TTC549 (cell line): ENCODE data around the gene MEIS2.

ENCODE experiments used
- FAIRE-seq: peaks from 2 replicates; lab custom pipeline; 2012; peaks lifted over from hg19 to GRCh38; lab: Jason Lieb, UNC

The MEIS2 gene

DNA sequence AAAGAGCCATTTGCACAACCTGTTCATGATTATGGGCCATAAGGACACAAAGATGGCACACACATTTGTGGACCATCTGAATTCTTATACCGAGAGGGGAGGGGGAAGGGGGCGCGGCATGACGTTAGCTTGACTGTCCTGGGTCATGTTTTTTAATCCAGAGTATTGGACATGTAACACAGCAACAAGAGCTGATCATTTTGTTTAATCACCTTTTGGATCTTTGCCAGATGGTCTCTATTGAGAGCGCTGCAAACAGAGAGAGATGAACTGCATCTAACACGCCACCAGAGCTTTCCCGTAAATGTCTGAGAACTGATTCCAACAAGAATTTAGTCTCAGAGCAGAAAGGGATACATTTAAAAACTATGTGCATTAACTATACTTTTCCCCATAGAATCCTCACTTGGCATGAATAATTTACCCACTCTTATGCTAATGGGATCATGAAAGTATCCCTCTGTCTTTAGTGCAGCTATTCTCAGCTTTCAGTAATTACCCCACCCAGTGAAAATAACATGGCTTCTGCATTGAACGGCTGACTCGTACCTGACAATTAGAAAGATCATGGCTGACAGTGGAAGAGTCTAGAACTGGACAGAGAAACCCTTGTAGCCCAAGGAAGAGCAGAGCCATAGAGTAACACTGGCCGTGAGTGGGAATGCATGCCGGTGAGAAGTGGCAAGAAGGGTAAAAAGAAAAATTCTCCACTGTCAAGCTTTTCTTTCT is 22.6 kb downstream of the MEIS2 start:
- no peak for FAIRE-seq

GRCh38 chr15:37076543-37076942 is 23.8 kb downstream of the MEIS2 start:
- no peak for FAIRE-seq

GRCh38 chr15:37075777-37076176 is 24.6 kb downstream of the MEIS2 start:
- FAIRE-seq: no peak

DNA sequence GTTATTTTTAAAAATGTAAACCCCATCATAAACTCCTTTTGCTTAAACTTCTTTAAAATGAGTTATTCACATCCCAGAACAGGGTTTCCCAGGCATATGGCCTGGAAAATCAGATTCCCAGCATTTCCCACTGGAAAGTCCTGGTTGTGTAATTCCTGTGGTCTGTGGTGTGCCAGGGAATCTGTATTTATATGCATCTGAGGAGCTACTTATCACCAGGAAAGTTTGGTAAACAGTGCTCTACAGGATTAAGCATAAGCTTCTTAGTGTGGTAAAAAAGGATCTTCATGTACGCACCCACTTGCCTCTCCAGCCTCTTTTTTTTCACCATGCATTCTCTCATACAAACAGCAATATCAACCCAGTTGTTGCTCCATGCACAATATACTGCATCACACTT is 28.2 kb downstream of the MEIS2 start:
- no peak for FAIRE-seq

- no peak for FAIRE-seq
These were observed 29.2 kb downstream of the MEIS2 start for GRCh38 chr15:37071134-37071533.

GRCh38 chr15:37070686-37071085 is 29.7 kb downstream of the MEIS2 start:
- no peak for FAIRE-seq

DNA sequence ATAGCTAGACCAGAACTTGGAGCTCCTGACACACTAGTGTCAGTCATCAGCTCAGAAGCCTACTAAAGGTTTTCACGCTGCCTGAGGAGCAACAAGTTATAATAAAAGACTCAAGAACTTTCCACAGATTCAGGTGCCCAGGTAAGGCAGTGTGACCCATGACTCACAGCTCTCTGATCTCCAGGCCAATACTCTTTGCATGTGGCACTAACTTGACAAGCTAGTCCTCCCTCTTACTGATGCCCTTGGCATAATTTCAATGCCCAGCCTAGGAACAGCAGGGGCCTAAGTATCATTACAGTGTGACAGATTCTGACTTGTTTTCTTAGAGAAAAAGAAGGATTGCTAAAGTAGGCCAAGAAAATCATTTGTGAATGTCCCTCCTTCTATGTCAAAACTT is 38.4 kb downstream of the MEIS2 start:
- FAIRE-seq: no peak

GRCh38 chr15:37059086-37059485 is 41.3 kb downstream of the MEIS2 start:
- FAIRE-seq: no peak

DNA sequence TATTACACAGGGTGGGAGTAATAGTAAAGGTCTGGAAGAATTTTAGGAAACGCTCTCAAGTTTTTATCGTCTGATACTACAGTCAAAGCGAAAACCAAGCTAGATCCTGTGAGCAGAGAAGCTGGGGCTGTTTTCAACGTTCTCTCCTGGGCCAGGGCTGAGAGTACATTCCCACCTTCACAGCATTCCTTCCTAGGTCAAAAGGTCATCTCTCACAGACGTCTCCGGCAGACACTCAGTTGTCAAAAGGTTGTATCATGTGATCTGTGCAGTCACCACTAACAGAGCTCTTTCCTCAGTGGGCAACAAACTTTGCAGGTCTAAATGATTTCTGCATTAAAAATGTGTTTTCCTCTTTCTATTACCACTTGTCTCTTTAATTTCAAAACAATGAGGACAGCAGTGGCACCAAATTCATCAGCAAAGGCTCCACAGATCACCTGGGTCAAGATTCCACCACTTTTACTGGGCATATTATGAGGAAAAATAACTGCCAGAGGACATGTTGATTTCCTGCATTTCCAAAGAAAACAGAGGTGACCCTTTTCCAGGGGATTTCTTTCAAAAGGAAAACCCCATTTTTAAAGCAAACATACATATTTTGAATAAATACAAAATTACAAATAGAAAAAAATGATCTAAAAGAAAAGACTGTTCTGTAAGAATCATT is 41.9 kb downstream of the MEIS2 start:
- no peak for FAIRE-seq

- FAIRE-seq: no peak
These were observed 42.5 kb downstream of the MEIS2 start for GRCh38 chr15:37057831-37058230.

GRCh38 chr15:37057256-37057655 is 43.1 kb downstream of the MEIS2 start:
- FAIRE-seq: no peak

GRCh38 chr15:37056177-37057121 is 43.9 kb downstream of the MEIS2 start:
- no peak for FAIRE-seq

DNA sequence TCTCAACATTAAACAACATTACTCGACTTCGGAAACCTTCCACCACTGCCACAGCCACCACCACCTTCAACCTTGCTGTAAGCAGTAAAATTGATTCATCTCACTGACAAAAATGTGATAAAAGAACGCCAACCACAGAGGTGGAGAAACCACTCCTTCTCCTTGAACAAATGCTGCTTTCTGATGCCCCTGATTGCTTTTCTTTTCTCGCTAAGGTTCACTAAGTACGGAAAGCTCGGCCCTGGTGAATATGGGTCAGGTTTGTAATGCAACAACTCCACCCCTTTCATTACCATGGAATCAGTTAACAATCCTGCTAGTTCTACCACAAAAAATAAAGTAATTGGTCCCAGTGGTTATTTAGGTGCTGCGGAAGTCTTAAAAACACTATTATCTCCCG is 44.9 kb downstream of the MEIS2 start:
- no peak for FAIRE-seq

DNA sequence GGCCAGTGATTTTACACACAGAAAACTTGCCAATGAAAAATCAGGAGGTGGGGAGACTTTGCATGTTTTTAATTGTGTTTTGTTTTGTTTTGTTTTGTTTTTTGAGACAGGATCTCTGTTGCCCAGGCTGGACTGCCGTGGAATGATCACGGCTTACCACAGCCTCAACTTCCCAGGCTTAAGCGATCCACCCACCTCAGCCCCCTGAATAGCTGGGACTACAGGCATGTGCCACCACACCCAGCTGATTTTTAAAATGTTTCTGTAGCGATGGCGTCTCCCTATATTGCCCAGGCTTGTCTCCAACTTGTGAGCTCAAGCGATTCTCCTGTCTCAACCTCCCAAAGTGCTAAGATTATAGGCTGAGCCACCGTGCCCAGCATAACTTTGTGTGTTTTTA is 46.0 kb downstream of the MEIS2 start:
- no peak for FAIRE-seq

DNA sequence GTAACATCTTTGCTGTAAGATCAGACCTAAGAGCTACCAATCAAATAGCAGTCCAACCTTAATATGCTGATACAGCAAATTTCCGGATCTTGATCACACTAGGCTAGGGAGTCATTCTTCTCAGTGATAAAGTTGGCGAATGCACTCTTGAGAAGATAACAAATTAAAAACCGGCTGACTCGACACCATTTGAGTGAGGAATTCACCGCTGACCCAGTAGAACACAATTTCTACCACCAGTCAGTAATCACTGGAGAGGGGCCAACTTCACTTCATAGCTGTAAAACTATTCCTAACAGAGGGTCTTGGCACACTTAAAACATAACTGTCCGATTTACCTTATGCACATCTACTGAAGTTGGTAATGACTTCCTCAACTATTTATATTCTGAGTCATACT is 47.2 kb downstream of the MEIS2 start:
- no peak for FAIRE-seq

GRCh38 chr15:37050345-37050744 is 50.0 kb downstream of the MEIS2 start:
- FAIRE-seq: no peak

- no peak for FAIRE-seq
These were observed 53.3 kb downstream of the MEIS2 start for GRCh38 chr15:37046876-37047614.

DNA sequence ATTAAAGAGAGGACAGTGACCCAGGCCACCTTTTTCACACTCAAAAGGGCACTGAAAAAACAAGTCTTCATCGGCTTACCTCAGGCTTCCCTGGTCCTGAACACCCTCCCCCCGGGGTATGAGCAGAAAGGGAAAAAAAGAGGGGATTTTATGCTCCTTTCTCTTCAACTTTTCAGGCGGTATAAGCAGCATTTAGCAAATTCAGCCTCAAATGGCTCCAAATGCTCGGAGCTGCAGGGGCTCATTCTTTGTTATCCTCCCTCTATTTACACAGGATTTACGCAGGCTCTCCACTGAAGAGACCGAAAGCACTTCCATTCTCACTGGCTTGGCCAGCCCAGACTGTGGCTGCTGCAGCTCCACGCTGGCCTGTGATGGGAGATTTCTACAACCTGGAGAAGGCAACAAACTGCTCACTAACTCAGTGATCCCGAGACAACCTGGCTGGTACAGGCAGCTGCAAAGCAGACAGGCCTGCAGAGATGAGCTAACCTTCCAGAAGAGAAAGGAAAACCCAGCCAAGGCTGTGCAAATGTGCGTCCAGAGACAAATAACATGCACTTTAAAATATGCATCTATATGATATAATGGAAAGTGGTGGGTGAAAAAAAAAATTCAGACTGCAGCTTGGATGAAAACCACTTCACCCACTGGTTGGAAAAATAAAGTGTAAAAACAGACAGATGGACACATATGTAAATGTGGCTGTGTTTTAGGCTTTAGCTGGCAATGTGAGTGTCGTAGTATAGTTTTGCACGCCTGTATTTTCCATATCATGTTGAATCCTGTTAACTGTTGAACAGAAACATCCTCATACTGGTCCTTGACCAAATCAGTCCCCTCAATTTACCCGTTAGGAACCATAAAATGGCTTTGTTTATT is 54.2 kb downstream of the MEIS2 start:
- no peak for FAIRE-seq

DNA sequence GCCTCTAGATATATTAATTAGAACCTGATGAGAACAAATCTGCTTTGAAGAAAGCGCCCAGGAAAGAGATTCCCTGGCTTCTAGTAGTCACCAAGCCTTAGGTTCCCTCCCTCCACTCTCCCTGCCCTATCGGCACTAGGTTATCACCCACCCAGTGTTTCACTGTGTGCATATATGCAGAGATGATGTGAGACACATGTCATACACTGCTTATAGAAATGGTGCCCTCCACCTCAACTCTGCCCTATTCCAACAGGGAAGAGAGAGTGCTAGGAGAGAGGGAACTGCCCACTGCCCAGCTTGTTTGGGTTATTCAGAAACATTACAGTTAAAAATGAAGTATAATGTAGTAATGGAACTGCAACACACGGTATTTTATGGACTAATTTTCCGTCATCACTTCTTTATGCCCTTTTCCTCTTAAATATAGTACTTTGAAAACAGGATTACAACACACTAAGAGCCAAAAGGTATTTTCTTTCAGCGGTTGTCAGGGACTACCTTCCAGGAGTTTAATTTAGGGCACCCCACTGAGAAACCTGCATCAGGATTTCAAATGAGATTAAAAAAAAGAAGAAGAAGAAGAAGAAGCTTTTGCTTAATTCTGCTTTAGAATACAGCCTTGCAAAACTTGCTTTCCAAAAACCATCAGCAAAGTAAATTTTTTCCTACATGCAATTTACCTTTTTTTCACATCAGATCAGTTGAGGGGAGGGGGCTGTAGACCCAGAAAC is 55.3 kb downstream of the MEIS2 start:
- no peak for FAIRE-seq

DNA sequence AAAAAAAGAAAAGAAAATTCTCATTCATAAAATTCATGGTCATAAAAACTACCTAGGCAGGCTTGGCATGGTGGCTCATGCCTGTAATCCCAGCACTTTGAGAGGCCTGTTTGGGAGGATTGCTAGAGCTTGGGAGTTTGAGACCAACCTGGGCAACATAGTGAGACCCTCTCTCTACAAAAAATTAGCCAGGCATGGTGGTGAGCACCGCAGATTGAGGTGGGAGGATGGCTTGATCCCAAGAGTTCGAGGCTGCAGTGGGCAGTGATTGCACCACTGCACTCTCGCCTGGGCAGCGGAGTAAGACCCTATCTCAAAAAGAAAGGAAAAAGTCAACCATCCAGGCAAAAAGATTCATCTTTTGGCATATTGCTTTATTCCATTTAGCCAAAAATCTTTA is 58.5 kb downstream of the MEIS2 start:
- FAIRE-seq: no peak

DNA sequence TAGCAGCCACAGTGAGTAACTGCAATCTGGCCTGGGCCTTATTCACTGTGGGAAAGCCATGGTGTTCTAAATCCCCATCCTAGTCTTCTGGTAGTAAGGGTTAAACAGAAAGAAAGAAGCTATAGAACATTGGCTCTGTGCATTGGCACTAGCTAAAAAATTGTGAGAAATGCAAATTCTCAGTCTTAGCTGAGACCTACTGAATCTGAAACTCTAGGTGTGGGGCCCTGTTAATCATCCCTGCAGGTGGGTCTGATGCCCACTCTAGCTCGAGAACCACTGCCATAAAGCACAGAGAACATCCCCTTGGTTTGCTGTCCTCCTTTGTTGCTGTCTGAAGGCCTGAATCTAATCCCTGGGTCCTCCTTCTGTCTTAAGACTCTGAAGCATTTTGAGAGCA is 59.3 kb downstream of the MEIS2 start:
- no peak for FAIRE-seq
